ENCODE measurements around the gene MEF2C.

The MEF2C gene

DNA sequence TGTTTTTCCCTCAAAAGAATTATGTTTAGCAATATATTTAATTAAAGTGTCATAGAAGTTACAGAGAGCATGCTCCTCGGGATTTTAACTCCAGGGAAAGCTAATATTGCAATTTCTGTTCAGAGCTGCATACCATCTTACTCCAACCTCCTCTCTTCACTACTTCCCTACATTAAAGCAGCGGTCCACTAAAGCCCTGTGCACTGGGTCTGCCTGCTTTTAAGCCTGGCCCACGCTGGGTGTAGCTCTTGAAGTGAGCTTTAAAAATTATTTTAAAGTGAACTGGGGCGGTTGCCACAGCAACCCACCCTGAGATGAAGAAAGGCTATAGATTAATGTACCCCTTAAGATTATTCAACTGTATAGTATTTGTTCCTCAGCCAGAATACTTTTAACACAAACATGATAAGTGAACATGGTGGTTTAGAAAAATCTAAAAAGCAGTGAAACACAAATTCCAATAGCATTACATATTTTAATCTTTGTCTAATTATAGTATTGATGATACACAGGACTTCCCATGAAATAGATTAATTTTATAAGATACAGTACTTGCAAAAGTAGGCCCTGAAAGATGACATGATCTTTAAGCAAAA lies 3.9 kb upstream of the MEF2C start:
- no peaks in the 10 kb centered on the region for H3K27me3 ChIP-seq
- H3K4me2 ChIP-seq, result peak overlapping the region; percentile 82
- peak overlapping the region; percentile 57; the same call in 1 of the 2 replicates for H3K4me3 ChIP-seq
- peaks cover 56% of the 10 kb centered on the region for H3K4me1 ChIP-seq
- peak overlapping the region; percentile 56 for H3K9ac ChIP-seq
- no peaks in the 10 kb centered on the region for H3K36me3 ChIP-seq
- TF ChIP-seq Cebpa-rat (IDR thresholded peaks at IDR 0.05), result no peak
- H4K20me1 ChIP-seq, result peaks cover 6% of the 10 kb centered on the region; the same call in 1 of the 2 replicates
- peak overlapping the region; percentile 93 for H3K27ac ChIP-seq
- H3K9me3 ChIP-seq, result no peaks in the 10 kb centered on the region

DNA sequence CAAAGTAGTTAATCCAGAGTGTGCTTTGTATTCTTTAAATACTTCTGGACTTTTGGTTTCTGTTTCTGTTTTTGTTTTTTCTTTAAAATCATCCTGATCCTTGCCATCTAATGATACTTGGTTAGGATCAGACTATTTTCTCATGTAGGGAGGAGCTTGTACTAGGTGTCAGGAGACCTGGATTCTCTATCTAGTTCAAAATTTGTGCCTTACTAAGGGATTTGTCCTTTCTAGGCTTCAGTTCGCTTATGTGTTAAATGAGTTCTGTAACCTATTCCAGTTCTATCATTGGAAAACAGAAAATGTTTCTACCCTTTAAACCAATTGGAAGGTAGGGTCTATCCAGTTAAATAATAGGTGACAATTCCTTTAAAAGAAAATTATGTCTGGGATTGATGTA lies 3.3 kb upstream of the MEF2C start:
- H3K9me3 ChIP-seq, result no peaks in the 10 kb centered on the region
- H3K27ac ChIP-seq, result peak overlapping the region; percentile 93
- H3K9ac ChIP-seq, result peak overlapping the region; percentile 73
- peaks cover 12% of the 10 kb centered on the region for H4K20me1 ChIP-seq
- no peaks in the 10 kb centered on the region for H3K27me3 ChIP-seq
- H3K36me3 ChIP-seq, result no peaks in the 10 kb centered on the region
- H3K4me2 ChIP-seq, result peak overlapping the region; percentile 82
- TF ChIP-seq Cebpa-rat (IDR thresholded peaks at IDR 0.05), result no peak
- H3K4me3 ChIP-seq, result peak overlapping the region; percentile 57
- H3K4me1 ChIP-seq, result peaks cover 55% of the 10 kb centered on the region

DNA sequence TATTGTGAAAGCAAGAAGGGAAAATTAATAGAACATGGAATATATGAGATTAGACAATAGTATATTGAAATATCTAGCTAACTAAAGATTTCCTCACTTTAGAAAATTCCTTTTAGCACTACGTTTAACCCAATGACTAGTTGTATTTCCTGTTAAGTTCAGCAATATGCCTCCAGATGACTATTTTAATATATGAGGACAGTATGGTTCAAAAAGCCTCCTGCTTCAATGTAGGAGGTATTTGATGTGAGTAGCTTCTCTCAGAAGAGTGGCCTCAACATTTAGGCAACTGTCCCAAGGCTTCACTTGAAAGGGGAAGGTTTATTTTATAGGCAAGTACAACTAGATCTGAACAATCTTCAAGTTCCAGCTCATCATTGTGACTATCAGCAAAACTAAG lies 2.0 kb upstream of the MEF2C start:
- H3K9ac ChIP-seq, result peak overlapping the region; percentile 93
- H3K27me3 ChIP-seq, result no peaks in the 10 kb centered on the region
- no peak for TF ChIP-seq Cebpa-rat (IDR thresholded peaks at IDR 0.05)
- peaks cover 42% of the 10 kb centered on the region for H3K4me1 ChIP-seq
- peak overlapping the region; percentile 93 for H3K27ac ChIP-seq
- peak overlapping the region; percentile 86 for H3K4me3 ChIP-seq
- peaks cover 25% of the 10 kb centered on the region for H4K20me1 ChIP-seq
- peak overlapping the region; percentile 82 for H3K4me2 ChIP-seq
- no peaks in the 10 kb centered on the region for H3K9me3 ChIP-seq
- no peaks in the 10 kb centered on the region for H3K36me3 ChIP-seq

GRCh38 chr5:88884608-88884877 lies 1.6 kb upstream of the MEF2C start:
- Histone ChIP-seq H3K9me3 (no peaks in the 10 kb centered on the region), H3K27ac (peak overlapping the region; percentile 93), H3K36me3 (0 out of 2 replicates have a peak, but pooled peaks cover 4% of the 10 kb centered on the region), H3K9ac (peak overlapping the region; percentile 93), H3K4me1 (peaks cover 42% of the 10 kb centered on the region), H3K27me3 (no peaks in the 10 kb centered on the region), H3K4me3 (peak overlapping the region; percentile 86), H3K4me2 (peak overlapping the region; percentile 82), H4K20me1 (peaks cover 30% of the 10 kb centered on the region)
- TF ChIP-seq Cebpa-rat (IDR thresholded peaks at IDR 0.05), result no peak

DNA sequence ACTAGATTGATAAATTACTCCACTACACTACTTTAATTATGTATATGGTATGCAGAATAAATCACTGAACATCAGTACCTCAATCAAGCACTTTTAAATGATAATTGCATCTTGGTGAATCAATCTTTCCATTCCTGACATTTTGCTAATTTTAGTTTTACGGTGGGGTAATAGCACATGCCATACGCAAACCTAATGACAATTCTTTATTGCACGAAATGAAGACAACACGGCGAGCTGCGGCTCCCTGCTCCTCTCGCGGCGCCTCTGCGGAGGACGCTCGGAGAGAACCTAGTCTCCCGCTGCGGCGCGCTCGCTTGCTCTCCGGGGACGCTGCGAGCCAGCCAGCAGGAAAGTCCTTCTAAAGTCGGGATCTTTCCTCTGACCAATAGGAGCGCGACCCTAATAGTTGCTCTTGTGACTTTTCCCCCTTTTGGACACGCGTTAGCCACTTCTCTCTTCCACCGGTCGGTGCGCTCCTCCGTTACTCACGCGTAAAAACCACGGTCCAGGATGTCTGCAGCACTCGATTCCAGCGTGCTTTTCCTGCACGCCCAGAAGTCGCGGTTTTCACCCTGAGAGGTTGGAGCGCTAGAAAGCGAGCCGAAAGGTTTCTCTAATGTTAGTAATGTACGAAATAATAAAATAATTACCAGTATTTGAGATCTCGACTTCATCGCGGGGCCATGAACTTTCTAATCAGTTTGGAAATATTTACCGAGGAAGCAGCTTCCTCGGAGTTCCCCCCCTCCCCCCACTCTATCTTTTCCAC lies 1.0 kb upstream of the MEF2C start:
- no peak for TF ChIP-seq Cebpa-rat (IDR thresholded peaks at IDR 0.05)
- Histone ChIP-seq H3K36me3 (0 out of 2 replicates have a peak, but pooled peaks cover 5% of the 10 kb centered on the region), H3K9ac (peak overlapping the region; percentile 93), H3K9me3 (no peaks in the 10 kb centered on the region), H3K4me3 (peak overlapping the region; percentile 86), H3K27ac (peak overlapping the region; percentile 93), H3K4me1 (peaks cover 42% of the 10 kb centered on the region), H4K20me1 (peaks cover 35% of the 10 kb centered on the region), H3K4me2 (peak overlapping the region; percentile 82), H3K27me3 (no peaks in the 10 kb centered on the region)

DNA sequence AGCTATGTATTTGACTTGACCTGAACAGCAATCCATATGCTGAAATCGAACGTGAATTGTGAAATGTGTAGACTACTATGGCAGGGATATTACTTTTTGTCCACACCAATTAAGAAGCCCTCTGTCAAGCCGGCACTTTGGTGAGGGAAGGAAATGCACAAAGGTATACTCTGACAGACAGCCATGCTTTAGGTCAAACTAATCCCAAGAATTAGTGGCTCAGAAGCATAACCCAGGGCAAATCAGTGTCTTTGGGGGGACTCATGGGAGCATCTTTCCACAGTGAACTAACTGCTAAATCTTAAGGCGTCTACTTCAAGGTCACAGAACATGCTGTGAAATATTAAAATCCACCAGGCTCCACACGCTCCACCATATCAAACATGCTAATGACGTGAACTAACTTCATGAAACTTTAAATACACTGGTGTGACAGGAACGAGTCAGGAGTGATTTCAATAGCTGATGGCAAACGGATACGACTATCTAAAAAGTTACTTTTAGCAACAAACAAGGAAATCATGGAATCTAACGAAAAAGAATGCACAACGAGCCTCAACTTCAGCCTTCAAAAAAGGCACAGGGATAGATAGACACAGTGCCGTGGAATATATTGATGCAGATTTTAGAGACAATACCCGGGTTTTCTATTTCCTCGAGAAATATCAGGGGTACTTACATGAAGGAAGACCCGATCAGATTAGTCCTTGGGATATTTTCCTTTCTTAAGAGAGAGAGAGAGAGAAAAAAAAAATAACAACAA lies 527 bp downstream of the MEF2C start:
- Histone ChIP-seq H3K4me1 (peaks cover 42% of the 10 kb centered on the region), H3K27me3 (no peaks in the 10 kb centered on the region)

DNA sequence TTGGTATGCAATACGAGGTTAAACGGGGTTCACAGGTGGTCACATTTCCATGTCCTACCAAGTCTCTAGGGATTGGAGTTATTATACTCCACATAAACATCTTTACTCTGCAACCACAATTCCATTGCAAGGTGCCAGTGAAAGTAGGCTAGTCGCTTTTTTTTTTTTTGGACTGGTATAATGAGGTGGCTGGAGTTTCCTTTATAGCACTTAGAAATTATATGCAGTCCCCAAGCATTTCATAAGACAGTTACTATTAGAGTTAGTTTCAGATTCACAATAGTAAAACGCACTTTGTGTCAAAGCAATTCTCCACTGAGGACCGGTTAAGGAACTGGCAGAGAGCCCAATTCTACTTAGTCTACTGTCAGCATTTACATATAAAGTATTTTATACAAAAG lies 1.4 kb downstream of the MEF2C start:
- Histone ChIP-seq H3K4me2 (peak overlapping the region; percentile 80), H4K20me1 (peaks cover 59% of the 10 kb centered on the region), H3K36me3 (0 out of 2 replicates have a peak, but pooled peaks cover 5% of the 10 kb centered on the region), H3K27ac (peak overlapping the region; percentile 93), H3K4me3 (peak overlapping the region; percentile 86), H3K4me1 (peaks cover 42% of the 10 kb centered on the region), H3K9me3 (no peaks in the 10 kb centered on the region), H3K9ac (peak overlapping the region; percentile 93), H3K27me3 (no peaks in the 10 kb centered on the region)
- no peak for TF ChIP-seq Cebpa-rat (IDR thresholded peaks at IDR 0.05)

More for the DNA sequence above, 527 bp downstream of the MEF2C start:
- Histone ChIP-seq H3K27ac (peak overlapping the region; percentile 93), H3K9me3 (no peaks in the 10 kb centered on the region), H4K20me1 (peaks cover 50% of the 10 kb centered on the region), H3K9ac (peak overlapping the region; percentile 93), H3K4me2 (peak overlapping the region; percentile 80), H3K4me3 (peak overlapping the region; percentile 86), H3K36me3 (0 out of 2 replicates have a peak, but pooled peaks cover 5% of the 10 kb centered on the region)
- TF ChIP-seq Cebpa-rat (IDR thresholded peaks at IDR 0.05), result no peak

GRCh38 chr5:88880201-88880600 lies 2.8 kb downstream of the MEF2C start:
- peaks cover 73% of the 10 kb centered on the region for H4K20me1 ChIP-seq
- no peaks in the 10 kb centered on the region for H3K27me3 ChIP-seq
- peak overlapping the region; percentile 93 for H3K9ac ChIP-seq
- H3K4me3 ChIP-seq, result peak overlapping the region; percentile 86
- peak overlapping the region; percentile 80 for H3K4me2 ChIP-seq
- 0 out of 2 replicates have a peak, but pooled peaks cover 10% of the 10 kb centered on the region for H3K36me3 ChIP-seq
- H3K9me3 ChIP-seq, result no peaks in the 10 kb centered on the region
- peak overlapping the region; percentile 93 for H3K27ac ChIP-seq
- peaks cover 43% of the 10 kb centered on the region for H3K4me1 ChIP-seq
- no peak for TF ChIP-seq Cebpa-rat (IDR thresholded peaks at IDR 0.05)

GRCh38 chr5:88879724-88880123 lies 3.3 kb downstream of the MEF2C start:
- Histone ChIP-seq H3K36me3 (0 out of 2 replicates have a peak, but pooled peaks cover 12% of the 10 kb centered on the region), H3K9me3 (no peaks in the 10 kb centered on the region), H3K4me2 (peak overlapping the region; percentile 80), H3K9ac (peak overlapping the region; percentile 93), H3K4me1 (peaks cover 43% of the 10 kb centered on the region), H3K4me3 (peak overlapping the region; percentile 86), H3K27me3 (no peaks in the 10 kb centered on the region), H4K20me1 (peaks cover 78% of the 10 kb centered on the region), H3K27ac (peak overlapping the region; percentile 93)
- TF ChIP-seq Cebpa-rat (IDR thresholded peaks at IDR 0.05), result no peak
